ENCODE results near the gene SCG2. TPM values are rescaled to one million over a fixed set of nuclear protein-coding genes. Genes with fewer than 3 reads are reported as not detected.
A peak's percentile ranks its signal among the peaks of the same experiment; 100 is the strongest.

SCG2 gene
- total RNA-seq, 1 donor from 2014 or later: 5.6 TPM

DNA sequence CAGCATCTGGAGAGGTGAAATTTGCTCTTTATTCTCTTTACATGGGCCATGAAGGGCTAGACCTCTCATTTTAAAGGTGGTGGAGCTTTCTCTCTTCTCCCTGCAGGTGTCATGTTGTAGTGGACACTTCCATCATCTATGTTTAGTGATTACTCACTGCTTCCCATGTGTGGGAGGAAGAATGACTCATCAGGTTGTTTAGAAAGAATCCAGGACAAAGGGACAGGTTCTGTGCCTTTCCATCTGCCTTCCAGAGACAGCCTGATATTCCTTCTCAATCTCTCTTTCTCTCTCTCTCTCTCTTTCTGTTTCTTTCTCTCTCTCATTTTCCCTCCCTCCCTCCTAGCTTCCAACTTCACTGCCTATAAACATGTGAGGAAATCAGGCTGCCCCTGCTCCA lies 38.7 kb downstream of the SCG2 start:
- Histone ChIP-seq H4K20me1 (ENCODE audit: insufficient read depth, low read length) (no peaks in the 10 kb centered on the region), H3K9me3 (ENCODE audit: insufficient read depth, low read depth, low read length) (no peaks in the 10 kb centered on the region), H3K79me2 (ENCODE audit: insufficient read depth, low read length) (no peaks in the 10 kb centered on the region), H3K4me2 (ENCODE audit: low read length) (peak overlapping the region; percentile 75), H3K27ac (ENCODE audit: low read depth, low read length) (peak overlapping the region; percentile 67), H3K4me3 (ENCODE audit: insufficient read depth, low read depth, low read length) (no peak overlapping the region), H3K36me3 (ENCODE audit: insufficient read depth, low read length) (no peaks in the 10 kb centered on the region), H2AFZ (ENCODE audit: low read depth, low read length) (no peak overlapping the region), H3K27me3 (ENCODE audit: insufficient read depth, low read length) (no peaks in the 10 kb centered on the region), H3K9ac (ENCODE audit: low read length) (peak overlapping the region; percentile 70), H3K4me1 (ENCODE audit: insufficient read depth, low read length) (peaks cover 14% of the 10 kb centered on the region)
- H3K27me3 Mint-ChIP-seq (ENCODE audit: low read depth, unreplicated experiment): no peaks in the 10 kb centered on the region
- DNase-seq (ENCODE audit: low read depth) (peak; percentile 83), FAIRE-seq (peak; percentile 13)
- no peak overlapping the region for H3K4me3 Mint-ChIP-seq (ENCODE audit: unreplicated experiment)
- peaks cover 3% of the 10 kb centered on the region for H3K9me3 Mint-ChIP-seq (ENCODE audit: unreplicated experiment)
- no peaks in the 10 kb centered on the region for H3K36me3 Mint-ChIP-seq (ENCODE audit: low read depth, unreplicated experiment)
- H3K4me1 Mint-ChIP-seq (ENCODE audit: low read depth, unreplicated experiment): peaks cover 19% of the 10 kb centered on the region
- TF ChIP-seq EZH2 (IDR thresholded peaks at IDR 0.05; ENCODE audit: insufficient read depth, low read length): no peak
- no peak for TF ChIP-seq CTCF (IDR thresholded peaks at IDR 0.05; ENCODE audit: insufficient read depth, low read depth, low read length)
- H3K27ac Mint-ChIP-seq (ENCODE audit: unreplicated experiment): peak overlapping the region; percentile 68

- Histone ChIP-seq H3K9ac (ENCODE audit: low read length) (no peak overlapping the region), H3K36me3 (ENCODE audit: insufficient read depth, low read length) (no peaks in the 10 kb centered on the region), H3K4me3 (ENCODE audit: insufficient read depth, low read depth, low read length) (no peak overlapping the region), H3K27ac (ENCODE audit: low read depth, low read length) (no peak overlapping the region), H3K27me3 (ENCODE audit: insufficient read depth, low read length) (no peaks in the 10 kb centered on the region), H2AFZ (ENCODE audit: low read depth, low read length) (no peak overlapping the region), H4K20me1 (ENCODE audit: insufficient read depth, low read length) (no peaks in the 10 kb centered on the region), H3K4me1 (ENCODE audit: insufficient read depth, low read length) (peaks cover 14% of the 10 kb centered on the region), H3K4me2 (ENCODE audit: low read length) (no peak overlapping the region), H3K9me3 (ENCODE audit: insufficient read depth, low read depth, low read length) (no peaks in the 10 kb centered on the region), H3K79me2 (ENCODE audit: insufficient read depth, low read length) (no peaks in the 10 kb centered on the region)
- TF ChIP-seq EZH2 (IDR thresholded peaks at IDR 0.05; ENCODE audit: insufficient read depth, low read length) (no peak), CTCF (IDR thresholded peaks at IDR 0.05; ENCODE audit: insufficient read depth, low read depth, low read length) (no peak)
- DNase-seq (ENCODE audit: low read depth) (no peak), FAIRE-seq (no peak)
- Mint-ChIP-seq H3K4me3 (ENCODE audit: unreplicated experiment) (no peak overlapping the region), H3K27ac (ENCODE audit: unreplicated experiment) (no peak overlapping the region), H3K9me3 (ENCODE audit: unreplicated experiment) (peaks cover 3% of the 10 kb centered on the region), H3K27me3 (ENCODE audit: low read depth, unreplicated experiment) (no peaks in the 10 kb centered on the region), H3K36me3 (ENCODE audit: low read depth, unreplicated experiment) (no peaks in the 10 kb centered on the region), H3K4me1 (ENCODE audit: low read depth, unreplicated experiment) (peaks cover 19% of the 10 kb centered on the region)
Measured at GRCh38 chr2:223562078-223562477, 40.1 kb downstream of the SCG2 start.

DNA sequence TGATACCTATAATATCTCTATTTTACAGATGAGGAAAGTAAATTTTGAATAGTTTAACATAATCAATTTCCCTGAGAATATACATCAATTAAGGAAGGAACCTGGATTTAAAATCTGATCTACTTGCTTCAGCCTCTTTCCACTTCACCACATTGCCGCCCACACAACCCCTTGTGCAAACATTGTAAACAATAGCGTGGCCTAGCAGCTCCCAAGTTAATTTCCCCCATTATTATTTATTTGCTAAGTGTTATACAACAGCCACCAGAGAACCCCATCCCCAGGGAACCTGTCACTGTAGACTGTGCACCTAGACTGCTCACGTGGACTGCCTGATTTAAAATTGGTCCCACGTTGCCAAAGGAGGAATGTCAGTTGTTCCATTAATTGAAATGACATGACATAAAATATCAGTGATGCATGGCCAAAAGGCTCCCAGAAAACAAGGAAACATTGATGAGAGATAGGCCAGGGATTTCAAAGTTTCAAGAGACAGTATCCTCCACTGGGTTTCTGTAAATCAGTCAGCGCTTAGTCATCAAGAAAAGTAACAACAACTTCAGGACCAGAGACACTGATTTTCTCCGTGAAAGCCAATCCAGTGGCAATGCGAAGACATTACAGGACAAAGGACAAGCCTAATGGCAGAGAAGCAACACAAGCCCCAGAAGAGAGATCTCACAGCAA lies 41.3 kb downstream of the SCG2 start:
- H2AFZ ChIP-seq (ENCODE audit: low read depth, low read length): no peak overlapping the region
- H3K4me1 ChIP-seq (ENCODE audit: insufficient read depth, low read length): peaks cover 14% of the 10 kb centered on the region
- H3K27me3 ChIP-seq (ENCODE audit: insufficient read depth, low read length): no peaks in the 10 kb centered on the region
- H3K9me3 Mint-ChIP-seq (ENCODE audit: unreplicated experiment): no peaks in the 10 kb centered on the region
- H3K27ac Mint-ChIP-seq (ENCODE audit: unreplicated experiment): no peak overlapping the region
- peaks cover 17% of the 10 kb centered on the region for H3K4me1 Mint-ChIP-seq (ENCODE audit: low read depth, unreplicated experiment)
- H3K27ac ChIP-seq (ENCODE audit: low read depth, low read length): no peak overlapping the region
- H3K9me3 ChIP-seq (ENCODE audit: insufficient read depth, low read depth, low read length): no peaks in the 10 kb centered on the region
- no peak overlapping the region for H3K9ac ChIP-seq (ENCODE audit: low read length)
- no peak overlapping the region for H3K4me2 ChIP-seq (ENCODE audit: low read length)
- DNase-seq (ENCODE audit: low read depth) (peak; percentile 29), FAIRE-seq (no peak)
- H3K79me2 ChIP-seq (ENCODE audit: insufficient read depth, low read length): no peaks in the 10 kb centered on the region
- no peak overlapping the region for H3K4me3 Mint-ChIP-seq (ENCODE audit: unreplicated experiment)
- TF ChIP-seq CTCF (IDR thresholded peaks at IDR 0.05; ENCODE audit: insufficient read depth, low read depth, low read length): no peak
- no peak for TF ChIP-seq EZH2 (IDR thresholded peaks at IDR 0.05; ENCODE audit: insufficient read depth, low read length)
- no peaks in the 10 kb centered on the region for H4K20me1 ChIP-seq (ENCODE audit: insufficient read depth, low read length)
- no peaks in the 10 kb centered on the region for H3K36me3 Mint-ChIP-seq (ENCODE audit: low read depth, unreplicated experiment)
- H3K27me3 Mint-ChIP-seq (ENCODE audit: low read depth, unreplicated experiment): no peaks in the 10 kb centered on the region
- no peak overlapping the region for H3K4me3 ChIP-seq (ENCODE audit: insufficient read depth, low read depth, low read length)
- no peaks in the 10 kb centered on the region for H3K36me3 ChIP-seq (ENCODE audit: insufficient read depth, low read length)
